Stomach (tissue), 9 donors: ENCODE data around the gene CLEC4F. TPM values are rescaled to one million over a fixed set of nuclear protein-coding genes. Genes with fewer than 3 reads are reported as not detected.

Experiments
- DNase-seq, 2 donors: peaks; one replicate each; pipeline versions ENCODE4 v3.0.0 to v3.0.0-alpha.2; 2013 to 2019
- H3K27ac ChIP-seq, 5 donors: fragments of 200-600 bp in 4 of 5; sonication (generic) in 4 of 5; one replicate each; pipeline ENCODE4 v1.5.1; 2013 to 2019; ENCODE audit warnings: mild to moderate bottlenecking in 1 of 5, moderate library complexity in 1 of 5
- H3K27me3 ChIP-seq, 3 donors: fragments of 200-600 bp; sonication (generic); one replicate each; pipeline ENCODE4 v1.5.1; 2017 to 2019; ENCODE audit warnings: mixed run types in 1 of 3
- H3K36me3 ChIP-seq, 4 donors: fragments of 200-600 bp; sonication (generic); 1 replicate in 3 of 4; 2 replicates in 1 of 4; pipeline ENCODE4 v1.5.1; 2016 to 2019
- H3K4me1 ChIP-seq, 4 donors: fragments of 200-600 bp; sonication (generic); one replicate each; pipeline ENCODE4 v1.5.1; 2016 to 2019
- H3K4me3 ChIP-seq, 4 donors: fragments of 200-600 bp; sonication (generic) in 3 of 4; one replicate each; pipeline ENCODE4 v1.5.1; 2016 to 2019; ENCODE audit warnings: mild to moderate bottlenecking in 1 of 4
- H3K9me3 ChIP-seq, 4 donors: fragments of 200-600 bp; sonication (generic); one replicate each; pipeline ENCODE4 v1.5.1; 2016 to 2019
- CTCF ChIP-seq, 7 experiments: fragments of 450-650 bp in 4 of 7; fragments of 200-600 bp in 3 of 7; sonication (generic) in 3 of 7; IDR thresholded peaks; one replicate each; pipeline ENCODE4 v1.5.1; 2016 to 2019; ENCODE audit warnings: antibody characterized with exemption in 7 of 7, control low read depth in 2 of 7, mild to moderate bottlenecking in 1 of 7
- EP300 ChIP-seq: sonication (generic); formaldehyde crosslinking; IDR thresholded peaks from one replicate; pipeline ENCODE4 v1.6.1; 2017; ENCODE audit warnings: antibody characterized with exemption
- POLR2A ChIP-seq, 4 donors: fragments of 450-650 bp; IDR thresholded peaks; one replicate each; pipeline ENCODE4 v1.6.1; 2016; ENCODE audit warnings: antibody characterized with exemption in 4 of 4, control low read depth in 2 of 4, mild to moderate bottlenecking in 1 of 4, moderate library complexity in 1 of 4
- POLR2AphosphoS5 ChIP-seq, 3 donors: sonication (generic); formaldehyde crosslinking; IDR thresholded peaks; one replicate each; pipeline ENCODE4 v1.6.1; 2016; ENCODE audit warnings: antibody characterized with exemption in 3 of 3
- WGBS, 5 donors: extraction: QIAGEN DNeasy Blood & Tissue Kit in 3 of 5; methylation state at CpG; one replicate each; pipeline versions ENCODE4 v1.1.5 to v1.1.7; 2013 to 2018; 5-methylcytosine and 5-hydroxymethylcytosine counted together
- intact Hi-C: fragments of 100-400 bp; cut with DNase I; formaldehyde crosslinking; loops from one replicate; pipeline ENCODE4 v1.15.1; 2023; ENCODE audit warnings: low total_unique reads
- polyA plus RNA-seq, 3 donors: library from polyadenylated mRNA; stranded (reverse); fragments of 200-250 nt; gene quantifications; one replicate each; pipeline ENCODE4 v1.2.3, GENCODE V29; 2013
- total RNA-seq, 5 donors: library from RNA; depleted of rRNA; stranded (reverse); fragments of >200 nt; gene quantifications; one replicate each; pipeline versions ENCODE4 v1.1.0 to v1.2.3, GENCODE V29; 2014 to 2016
- donor health status: healthy with polysubstance abuse.
- donor health status: Bipolar disorder and iron deficiency.
- donor health status: healthy.

The CLEC4F gene
- total and polyA plus RNA-seq, 8 donors: 0.13 to 0.37 TPM; not detected in 6

GRCh38 chr2:70854411-70854810 lies 34.0 kb upstream of the CLEC4F start:
- DNase-seq: no peak
- Histone ChIP-seq H3K36me3 (no peaks in the 10 kb centered on the region), H3K9me3 (no peaks in the 10 kb centered on the region), H3K4me3 (no peak overlapping the region), H3K27me3 (no peaks in the 10 kb centered on the region), H3K4me1 (peaks cover 0 to 6% (median 2%) of the 10 kb centered on the region in 4 donors), H3K27ac (no peak overlapping the region)
- TF ChIP-seq POLR2A (IDR thresholded peaks at IDR 0.05) (no peak), EP300 (no peak), POLR2AphosphoS5 (IDR thresholded peaks at IDR 0.05) (no peak), CTCF (IDR thresholded peaks at IDR 0.05) (no peak)
- intact Hi-C loops: no loop called here
- 81 to 94% (median 92%) methylated on average over 4 of the region's 4 CpGs for WGBS, 5 donors

GRCh38 chr2:70852824-70853223 lies 32.4 kb upstream of the CLEC4F start:
- WGBS, 5 donors: 84 to 100% (median 91%) methylated on average over 1 of the region's 1 CpG
- intact Hi-C loops: no loop called here
- no peak for DNase-seq
- Histone ChIP-seq H3K27ac (no peak overlapping the region), H3K9me3 (no peaks in the 10 kb centered on the region), H3K4me3 (no peak overlapping the region), H3K36me3 (no peaks in the 10 kb centered on the region), H3K4me1 (peaks cover 0 to 6% (median 2%) of the 10 kb centered on the region in 4 donors), H3K27me3 (no peaks in the 10 kb centered on the region)
- TF ChIP-seq CTCF (IDR thresholded peaks at IDR 0.05) (no peak), POLR2A (IDR thresholded peaks at IDR 0.05) (no peak), EP300 (no peak), POLR2AphosphoS5 (IDR thresholded peaks at IDR 0.05) (no peak)

GRCh38 chr2:70851704-70852103 lies 31.3 kb upstream of the CLEC4F start:
- 64 to 71% (median 67%) methylated on average over 4 of the region's 4 CpGs for WGBS, 5 donors
- intact Hi-C loops: no loop called here

GRCh38 chr2:70850925-70851324 lies 30.5 kb upstream of the CLEC4F start:
- WGBS, 5 donors: 44 to 63% (median 58%) methylated on average over 2 of the region's 2 CpGs
- peak in 1 of 2 donors; percentile 17 for DNase-seq
- H3K27me3 ChIP-seq: no peaks in the 10 kb centered on the region
- no peak for TF ChIP-seq CTCF (IDR thresholded peaks at IDR 0.05)
- no peak for TF ChIP-seq POLR2A (IDR thresholded peaks at IDR 0.05)
- H3K9me3 ChIP-seq: no peaks in the 10 kb centered on the region
- H3K27ac ChIP-seq: no peak overlapping the region
- H3K4me3 ChIP-seq: no peak overlapping the region
- intact Hi-C loops: no loop called here
- H3K36me3 ChIP-seq: no peaks in the 10 kb centered on the region
- H3K4me1 ChIP-seq: peaks cover 0 to 6% (median 2%) of the 10 kb centered on the region in 4 donors

More at GRCh38 chr2:70851704-70852103, 31.3 kb upstream of the CLEC4F start:
- TF ChIP-seq EP300 (no peak), POLR2AphosphoS5 (IDR thresholded peaks at IDR 0.05) (no peak), POLR2A (IDR thresholded peaks at IDR 0.05) (no peak), CTCF (IDR thresholded peaks at IDR 0.05) (no peak)
- H3K27me3 ChIP-seq: no peaks in the 10 kb centered on the region
- no peak overlapping the region for H3K27ac ChIP-seq
- peaks cover 0 to 6% (median 2%) of the 10 kb centered on the region in 4 donors for H3K4me1 ChIP-seq
- no peaks in the 10 kb centered on the region for H3K36me3 ChIP-seq
- peak in 1 of 2 donors; percentile 26 for DNase-seq
- H3K4me3 ChIP-seq: no peak overlapping the region
- H3K9me3 ChIP-seq: no peaks in the 10 kb centered on the region
